ENCODE results near the gene ATP5ME.
"Not testable (repeated sequence)": the region's sequence is repeated elsewhere in the genome, so short reads cannot be mapped to it uniquely, and the experiment has no call there.

The ATP5ME gene

DNA sequence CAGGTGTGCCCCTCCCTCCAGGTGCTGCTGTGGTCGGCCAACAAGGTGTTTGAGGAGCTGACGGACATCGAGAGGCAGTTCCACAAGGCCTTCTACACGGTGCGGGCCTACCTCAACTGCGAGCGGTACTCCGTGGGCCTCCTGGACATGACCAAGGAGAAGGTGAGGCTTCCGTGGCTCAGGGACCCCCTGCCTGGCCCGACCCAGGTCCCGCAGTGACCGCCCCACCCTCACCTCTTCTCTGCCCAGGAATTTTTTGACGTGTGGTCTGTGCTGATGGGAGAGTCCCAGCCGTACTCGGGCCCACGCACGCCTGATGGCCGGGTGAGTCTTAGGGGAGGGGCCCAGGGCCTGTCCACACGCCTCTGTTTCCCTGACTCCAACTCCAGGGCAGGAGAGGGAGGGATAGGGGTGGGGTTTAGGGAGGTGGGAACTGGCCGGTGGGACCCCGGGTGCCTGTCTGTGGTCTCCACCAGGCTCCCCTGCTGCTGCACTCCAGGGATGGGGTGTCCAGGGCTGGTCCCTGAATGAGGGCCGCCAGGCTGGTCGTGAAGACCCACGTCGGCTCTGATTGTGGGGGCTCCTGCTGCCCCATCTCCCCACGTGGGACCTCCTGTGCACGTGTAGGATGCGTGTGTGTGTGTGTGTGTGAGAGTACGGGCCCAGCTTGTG, 20.1 kb downstream of the ATP5ME start:
- no peak for DNase-seq

DNA sequence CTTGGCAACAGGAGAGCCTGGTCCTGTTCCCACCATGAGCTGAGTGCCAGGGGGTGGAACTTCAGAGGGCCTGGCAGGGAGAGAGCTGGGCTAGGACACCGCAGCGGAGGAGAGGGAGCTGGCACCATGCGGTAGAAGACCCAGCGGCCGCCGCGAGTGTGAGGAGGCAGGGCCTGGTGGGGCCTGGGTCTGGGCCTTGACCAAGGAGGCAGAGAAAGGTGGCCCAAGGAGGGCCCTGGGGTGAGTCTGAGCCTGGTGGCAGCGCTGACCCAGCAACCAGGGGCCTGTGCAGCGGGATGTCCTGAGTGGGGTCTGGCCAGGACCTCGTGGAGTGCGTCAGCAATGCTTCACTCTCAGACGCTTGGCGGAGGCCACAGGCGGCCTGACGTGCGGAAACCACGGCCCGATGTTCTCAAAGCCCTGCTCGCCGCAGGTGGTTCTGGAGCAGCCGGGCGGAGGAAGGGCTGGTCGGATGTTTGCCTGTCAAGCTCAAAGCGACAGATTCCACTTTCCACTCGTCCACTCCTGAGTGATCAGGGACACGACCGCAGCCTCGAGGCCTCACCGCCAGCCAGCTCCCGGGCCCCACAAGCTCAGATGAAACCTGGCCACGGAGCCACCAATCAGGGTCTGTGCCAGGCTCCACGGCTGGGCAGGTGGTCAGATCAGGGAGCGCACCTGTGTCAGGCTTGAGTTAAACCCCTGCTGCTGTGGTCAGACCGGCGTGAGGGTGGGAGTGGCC, 20.8 kb downstream of the ATP5ME start:
- no peak for DNase-seq

DNA sequence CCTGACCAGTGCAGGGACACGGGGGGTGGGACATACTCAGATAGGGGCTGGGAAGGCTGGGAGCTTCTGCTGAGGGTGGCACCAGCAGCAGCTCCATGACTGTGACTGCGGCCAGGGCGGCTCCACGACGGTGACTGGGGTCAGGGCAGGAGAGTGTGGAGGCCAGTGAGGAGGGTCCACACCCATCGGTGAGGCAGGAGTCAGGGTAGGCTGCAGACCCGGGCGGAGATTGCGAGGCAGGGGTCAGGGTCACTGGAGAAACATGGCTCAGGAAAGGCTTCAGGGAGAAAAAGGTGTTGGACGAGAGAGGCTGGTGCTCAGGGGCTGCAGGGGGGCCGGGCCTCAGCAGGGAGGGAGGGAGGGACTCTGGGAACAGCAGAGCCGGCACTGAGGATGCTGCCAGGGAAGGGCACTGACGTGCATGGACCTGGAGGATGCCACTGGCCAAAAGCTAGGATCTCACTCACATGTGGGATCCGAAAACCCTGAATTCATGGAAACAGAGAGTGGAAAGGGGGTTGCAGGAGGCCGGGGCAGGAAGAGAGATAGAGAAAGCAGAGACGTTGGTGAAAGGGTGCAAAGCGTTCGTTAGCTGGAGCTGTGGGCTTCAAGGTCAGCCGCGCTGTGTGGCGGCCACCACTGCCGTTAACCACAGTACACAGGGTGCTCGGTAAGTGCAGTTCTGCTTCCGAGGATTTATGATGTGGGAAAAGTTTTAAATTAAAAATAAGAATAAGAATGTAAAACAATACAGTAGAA, 22.0 kb downstream of the ATP5ME start:
- no peak for DNase-seq

DNA sequence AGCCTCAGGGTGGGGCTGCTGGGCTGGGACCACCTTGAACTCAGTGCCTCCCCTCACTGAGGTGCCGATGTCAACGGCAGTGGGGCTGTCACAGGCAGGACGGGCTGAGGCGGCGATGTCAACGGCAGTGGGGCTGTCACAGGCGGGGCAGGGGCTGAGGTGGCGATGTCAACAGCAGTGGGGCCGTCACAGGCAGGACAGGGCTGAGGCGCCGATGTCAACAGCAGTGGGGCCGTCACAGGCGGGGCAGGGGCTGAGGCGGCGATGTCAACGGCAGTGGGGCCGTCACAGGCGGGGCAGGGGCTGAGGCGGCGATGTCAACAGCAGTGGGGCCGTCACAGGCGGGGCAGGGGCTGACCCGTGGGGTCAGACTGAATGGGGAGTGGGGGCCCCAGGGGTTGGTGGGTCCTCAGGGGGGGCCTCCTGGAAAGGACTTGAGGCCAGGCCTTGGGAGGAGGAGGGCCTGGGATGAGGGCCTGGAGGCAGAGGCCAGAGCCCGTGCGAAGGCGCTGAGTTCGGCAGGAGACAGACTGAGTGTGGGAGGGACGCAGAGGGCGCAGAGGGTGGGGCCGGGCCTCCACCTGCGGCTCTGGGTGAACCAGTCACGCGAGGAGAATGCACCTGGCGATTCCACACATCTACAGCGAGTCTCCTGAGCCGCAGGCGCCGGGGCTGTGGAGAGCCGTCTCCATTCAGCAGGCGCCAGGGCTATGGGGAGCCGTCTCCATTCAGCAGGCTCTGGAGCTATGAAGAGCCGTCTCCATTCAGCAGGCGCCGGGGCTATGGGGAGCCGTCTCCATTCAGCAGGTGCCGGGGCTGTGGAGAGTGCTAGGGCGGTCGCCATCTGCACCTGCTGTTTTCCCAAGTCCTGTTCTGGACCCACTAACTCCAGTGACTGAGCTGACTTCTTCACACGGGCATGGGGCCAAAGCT, 22.9 kb downstream of the ATP5ME start:
- DNase-seq = no peak

DNA sequence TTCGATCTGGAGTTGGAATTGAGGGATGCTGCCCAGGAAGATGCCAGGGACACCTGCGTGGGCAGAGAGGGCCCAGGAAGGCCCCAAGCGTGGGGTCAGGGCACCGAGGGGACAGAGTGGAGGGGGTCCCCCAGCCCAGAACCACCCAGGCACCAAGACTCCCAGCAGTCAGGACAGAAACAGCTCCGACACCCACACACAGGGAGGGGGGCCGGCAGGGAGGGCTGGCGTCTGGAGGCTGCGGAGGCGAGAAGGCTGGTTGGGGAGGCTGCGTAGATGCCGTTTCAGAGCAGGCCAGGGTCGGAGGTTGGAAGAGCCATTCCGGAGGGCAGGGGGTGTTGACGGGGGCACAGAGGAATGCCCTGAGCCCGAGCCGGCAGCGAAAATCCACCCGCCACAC, 23.6 kb downstream of the ATP5ME start:
- no peak for DNase-seq

DNA sequence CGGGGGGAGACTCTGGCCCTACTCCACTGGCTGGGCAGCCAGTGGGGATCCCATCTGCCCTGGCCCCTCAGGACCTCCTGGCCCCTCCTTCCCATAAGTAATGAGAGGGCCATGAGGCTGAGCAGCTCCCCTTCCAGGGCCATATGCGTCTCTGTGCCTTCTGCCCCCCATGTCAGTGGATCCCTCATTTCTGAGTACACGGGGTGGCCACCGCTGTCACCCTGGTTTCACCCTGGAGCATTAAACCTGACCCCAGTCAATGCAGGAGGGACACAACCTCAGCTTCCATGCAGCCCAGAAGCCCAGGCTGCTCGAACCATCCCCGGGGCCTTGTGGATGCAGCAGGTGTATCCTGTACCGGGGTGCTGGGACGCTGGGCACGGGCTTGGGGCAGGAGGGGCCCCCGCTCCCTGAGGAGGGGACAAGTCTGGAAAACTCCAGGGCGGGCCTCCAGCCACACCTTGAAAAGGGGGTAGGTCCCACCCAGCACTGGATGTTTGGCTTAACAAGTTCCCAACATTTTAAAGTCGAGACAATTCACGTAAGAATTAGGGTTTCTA, 24.2 kb downstream of the ATP5ME start:
- no peak for DNase-seq

DNA sequence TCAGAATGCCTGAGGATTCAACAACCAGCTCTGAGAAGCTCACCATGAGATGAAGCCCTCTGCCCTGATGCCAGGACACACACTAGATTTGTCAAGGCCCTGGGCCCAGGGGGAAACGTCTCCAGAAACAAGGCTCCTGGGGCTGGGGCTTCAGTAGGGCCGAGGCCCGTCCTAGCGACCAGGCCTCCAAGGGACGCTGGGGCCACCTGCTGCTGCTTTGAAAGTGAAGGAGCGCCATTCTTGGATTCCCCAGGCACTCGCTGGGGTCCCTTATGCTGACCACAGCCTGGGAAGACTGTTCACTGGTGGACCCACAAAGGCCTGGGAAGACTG, 24.8 kb downstream of the ATP5ME start:
- no peak for DNase-seq

DNA sequence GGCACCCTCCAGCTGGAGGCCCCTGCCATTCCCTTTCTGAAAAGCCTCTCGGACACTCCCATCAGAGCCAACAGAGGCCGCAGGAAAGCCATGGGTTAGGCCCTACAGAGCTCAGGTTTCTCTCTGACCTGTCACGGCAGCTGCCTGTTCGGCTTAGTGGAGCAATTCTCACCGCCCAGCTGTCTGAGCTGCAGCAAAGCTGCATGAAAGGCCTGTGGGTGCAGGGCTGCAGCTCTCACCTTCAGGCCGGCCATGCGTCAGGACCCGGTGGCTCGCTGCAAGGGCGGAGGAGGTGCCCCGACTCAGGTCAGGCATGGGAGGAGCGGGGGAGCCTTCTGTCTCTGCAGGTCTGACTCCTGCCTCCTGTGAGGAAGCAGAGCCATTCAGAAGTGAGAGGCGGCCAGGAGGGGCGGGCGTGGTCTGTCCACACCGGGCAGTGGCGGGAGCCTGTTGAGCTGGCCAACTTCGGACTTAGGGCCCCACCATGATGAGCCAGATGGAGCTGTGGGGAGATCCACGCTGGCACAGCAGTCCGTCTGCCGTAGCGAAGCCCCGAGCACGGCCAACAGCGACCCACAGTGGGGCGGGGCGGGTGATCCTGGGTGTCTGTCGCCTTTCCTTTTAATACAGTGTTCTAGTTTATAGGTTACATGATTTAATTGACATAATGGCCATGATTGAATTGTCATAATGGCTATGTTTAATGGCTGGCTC, 25.3 kb downstream of the ATP5ME start:
- DNase-seq = no peak

DNA sequence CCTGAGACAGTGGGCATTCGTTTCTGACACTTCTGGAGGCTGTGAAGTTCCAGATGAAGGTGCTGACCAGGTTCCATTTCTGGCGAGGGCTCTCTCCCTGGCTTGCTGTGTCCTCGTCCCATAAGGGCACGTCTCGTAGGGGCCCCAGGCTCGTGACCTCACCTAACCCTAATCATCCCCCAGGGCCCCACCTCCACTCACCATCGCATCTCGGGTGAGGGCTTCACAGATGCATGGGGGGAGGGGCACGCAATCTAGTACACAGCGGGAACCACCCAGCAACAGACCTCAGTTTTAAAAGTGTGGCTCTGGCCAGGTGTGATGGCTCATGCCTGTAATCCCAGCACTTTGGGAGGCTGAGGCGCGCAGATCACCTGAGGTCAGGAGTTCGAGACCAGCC, 26.6 kb downstream of the ATP5ME start:
- no peak for DNase-seq

DNA sequence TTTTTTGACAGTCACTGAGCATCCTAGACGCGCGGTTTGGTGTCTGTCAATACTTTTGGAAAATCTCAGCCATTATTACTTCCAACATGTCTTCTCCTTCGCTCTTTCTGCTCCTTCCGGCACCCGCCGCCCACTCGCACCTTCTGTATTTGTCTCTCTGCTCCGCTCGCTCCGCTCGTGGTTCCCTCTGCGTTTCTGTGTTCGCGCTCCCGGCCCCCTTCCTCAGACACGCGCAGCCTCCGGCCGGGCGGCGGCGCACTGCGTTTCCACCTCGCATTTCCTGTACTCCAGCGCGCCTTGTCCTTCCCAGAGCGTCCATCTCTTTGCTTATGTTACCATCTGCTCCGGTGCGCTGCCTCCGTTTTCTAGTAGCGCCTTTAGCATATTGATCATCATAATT, 27.6 kb downstream of the ATP5ME start:
- DNase-seq = no peak

DNA sequence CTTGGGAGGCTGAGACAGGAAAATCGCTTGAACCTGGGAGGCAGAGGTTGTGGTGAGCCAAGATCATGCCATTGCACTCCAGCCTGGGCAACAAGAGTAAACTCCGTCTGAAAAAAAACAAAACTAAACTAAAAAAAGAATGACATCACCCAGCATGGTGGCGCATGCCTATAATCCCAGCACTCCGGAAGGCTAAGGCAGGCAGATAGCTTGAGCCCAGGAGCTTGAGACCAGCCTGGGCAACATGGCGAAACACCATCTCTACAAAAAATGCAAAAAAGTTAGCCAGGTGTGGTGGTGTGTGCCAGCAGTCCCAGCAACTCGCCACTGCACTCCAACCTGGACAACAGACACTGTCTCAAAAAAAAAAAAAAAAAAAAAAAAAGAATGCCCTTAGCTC, 31.7 kb downstream of the ATP5ME start:
- DNase-seq = not testable (repeated sequence)

DNA sequence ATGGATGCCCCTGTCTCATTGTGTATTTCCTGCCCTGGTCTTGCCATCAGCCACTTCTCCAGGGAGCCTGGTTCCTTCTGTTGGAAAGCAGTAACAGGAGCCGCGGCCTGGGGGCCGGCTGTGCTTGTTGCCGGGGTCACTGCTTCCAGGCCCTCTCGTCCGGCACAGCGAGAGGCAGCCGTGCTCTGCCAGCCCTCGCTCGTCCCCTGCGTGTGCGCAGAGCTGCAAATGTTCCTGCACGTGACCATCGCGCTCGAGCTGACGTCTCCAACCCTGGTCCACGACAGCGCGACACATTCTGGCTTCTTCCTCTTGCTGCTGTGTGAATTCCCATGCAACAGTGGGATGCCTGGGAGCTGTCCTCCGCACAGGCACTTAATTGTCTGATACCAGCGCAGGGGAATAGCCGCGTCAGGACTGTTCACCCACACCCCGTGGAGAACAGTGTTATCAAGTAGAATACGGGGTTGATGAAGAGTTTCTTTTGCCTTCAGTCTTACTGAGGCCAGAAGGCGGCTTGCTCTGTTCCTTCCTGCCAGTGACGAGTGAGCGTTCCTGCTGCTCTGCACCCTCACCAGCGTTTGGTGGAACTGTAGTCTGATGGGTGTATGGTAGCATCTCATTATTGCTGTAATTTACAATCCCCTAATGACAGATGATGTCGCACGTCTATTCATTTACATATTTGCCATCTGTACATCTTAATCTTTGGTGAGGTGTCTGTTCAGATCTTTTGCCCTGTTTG, 36.4 kb downstream of the ATP5ME start:
- no peak for DNase-seq

DNA sequence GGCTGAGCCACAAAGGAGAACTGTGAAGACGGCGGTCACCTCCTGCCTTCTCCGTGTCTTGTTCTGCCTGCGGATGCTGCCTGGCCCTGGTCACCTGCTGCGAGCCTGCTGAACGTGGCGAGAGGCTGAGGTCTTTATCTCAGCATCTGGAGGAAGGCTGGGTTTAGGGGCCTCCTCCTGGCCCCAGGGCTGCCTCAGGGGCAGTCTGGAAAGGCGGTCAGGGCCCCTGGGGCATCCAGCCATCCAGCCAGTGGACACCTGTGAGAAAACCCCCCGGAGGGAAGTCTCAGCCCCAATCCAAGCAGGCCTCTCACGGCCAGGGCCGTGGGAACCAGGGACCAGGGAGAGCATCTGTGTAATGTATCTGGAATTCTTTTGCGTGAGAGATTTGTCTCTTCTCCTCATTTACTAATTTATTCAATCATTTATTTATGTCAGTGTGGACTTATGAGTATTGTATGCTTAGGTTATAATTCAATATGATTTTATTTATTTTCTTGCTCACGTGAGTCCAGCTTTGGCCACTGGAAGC, 37.4 kb downstream of the ATP5ME start:
- DNase-seq = no peak

DNA sequence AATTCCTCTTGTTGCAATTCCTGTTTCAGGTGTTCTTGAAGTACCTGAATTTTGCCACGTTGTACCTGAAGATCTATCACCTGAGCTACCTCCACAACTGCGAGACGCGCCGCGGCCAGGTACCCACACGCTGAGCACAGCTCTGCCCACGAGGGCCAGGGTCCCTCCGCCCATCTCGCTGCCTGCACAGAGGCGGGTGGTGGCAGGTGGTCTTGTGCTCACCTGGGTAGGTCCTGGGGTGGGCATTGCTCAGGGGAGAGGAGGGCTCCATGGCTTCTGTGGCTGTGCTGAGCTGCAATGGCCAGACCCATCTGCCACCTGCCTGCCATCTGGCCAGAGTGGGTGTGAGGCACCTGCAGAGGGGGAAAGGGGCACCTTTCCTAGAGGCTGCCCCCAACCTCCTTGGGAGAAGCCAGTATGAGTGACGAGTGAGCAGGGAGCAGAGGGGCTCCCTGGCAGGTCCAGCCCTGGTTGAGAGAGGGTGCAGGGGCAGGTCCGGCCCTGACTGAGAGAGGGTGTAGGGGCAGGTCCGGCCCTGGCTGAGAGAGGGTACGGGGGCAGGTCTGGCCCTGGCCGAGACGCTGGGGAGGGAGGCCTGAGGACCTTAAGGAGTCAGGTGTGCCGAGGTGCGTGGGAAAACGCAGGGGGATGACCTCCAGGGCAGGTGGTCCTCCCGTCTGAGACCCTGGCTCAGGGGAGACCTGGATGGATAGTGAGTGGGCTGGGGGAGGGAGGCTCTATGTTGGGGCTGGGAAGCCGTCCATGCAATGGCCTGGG, 38.0 kb downstream of the ATP5ME start:
- DNase-seq = no peak

DNA sequence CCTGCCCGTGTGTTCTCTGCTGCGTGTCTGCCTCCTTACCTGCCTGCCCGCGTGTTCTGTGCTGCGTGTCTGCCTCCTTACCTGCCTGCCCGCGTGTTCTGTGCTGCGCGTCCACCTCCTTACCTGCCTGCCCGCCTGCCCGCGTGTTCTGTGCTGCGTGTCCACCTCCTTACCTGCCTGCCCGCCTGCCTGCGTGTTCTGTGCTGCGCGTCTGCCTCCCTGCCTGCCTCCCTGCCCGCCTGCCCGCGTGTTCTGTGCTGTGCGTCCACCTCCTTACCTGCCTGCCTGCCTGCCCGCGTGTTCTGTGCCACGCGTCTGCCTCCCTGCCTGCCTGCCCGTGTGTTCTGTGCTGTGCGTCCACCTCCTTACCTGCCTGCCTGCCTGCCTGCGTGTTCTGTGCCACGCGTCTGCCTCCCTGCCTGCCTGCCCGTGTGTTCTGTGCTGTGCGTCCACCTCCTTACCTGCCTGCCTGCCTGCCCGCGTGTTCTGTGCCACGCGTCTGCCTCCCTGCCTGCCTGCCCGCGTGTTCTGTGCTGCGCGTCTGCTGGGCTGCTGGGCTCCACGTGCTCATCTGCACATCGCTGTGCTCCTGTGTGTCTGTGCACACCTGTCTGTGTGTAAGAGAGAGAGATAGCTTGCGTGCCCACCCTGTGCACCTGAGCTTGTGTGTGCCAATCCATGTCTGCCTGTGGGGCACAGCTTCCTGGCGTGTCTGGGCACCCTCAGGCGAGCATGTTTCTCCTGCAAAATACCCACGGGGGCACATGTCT, 38.8 kb downstream of the ATP5ME start:
- not testable (repeated sequence) for DNase-seq

DNA sequence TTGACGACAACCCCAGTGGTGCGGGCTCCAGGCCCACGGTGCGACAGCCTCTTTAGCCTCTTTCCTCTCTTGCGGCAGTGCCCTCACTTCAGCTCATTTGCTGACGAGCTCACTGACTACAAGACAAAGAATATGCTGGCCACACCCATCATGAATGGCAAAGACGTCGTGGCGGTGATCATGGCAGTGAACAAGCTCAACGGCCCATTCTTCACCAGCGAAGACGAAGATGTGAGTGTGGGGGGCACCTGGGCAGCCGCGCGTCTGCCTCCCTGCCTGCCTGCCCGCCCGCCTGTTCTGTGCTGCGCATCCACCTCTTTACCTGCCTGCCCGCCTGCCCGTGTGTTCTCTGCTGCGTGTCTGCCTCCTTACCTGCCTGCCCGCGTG, 39.5 kb downstream of the ATP5ME start:
- DNase-seq = no peak

DNA sequence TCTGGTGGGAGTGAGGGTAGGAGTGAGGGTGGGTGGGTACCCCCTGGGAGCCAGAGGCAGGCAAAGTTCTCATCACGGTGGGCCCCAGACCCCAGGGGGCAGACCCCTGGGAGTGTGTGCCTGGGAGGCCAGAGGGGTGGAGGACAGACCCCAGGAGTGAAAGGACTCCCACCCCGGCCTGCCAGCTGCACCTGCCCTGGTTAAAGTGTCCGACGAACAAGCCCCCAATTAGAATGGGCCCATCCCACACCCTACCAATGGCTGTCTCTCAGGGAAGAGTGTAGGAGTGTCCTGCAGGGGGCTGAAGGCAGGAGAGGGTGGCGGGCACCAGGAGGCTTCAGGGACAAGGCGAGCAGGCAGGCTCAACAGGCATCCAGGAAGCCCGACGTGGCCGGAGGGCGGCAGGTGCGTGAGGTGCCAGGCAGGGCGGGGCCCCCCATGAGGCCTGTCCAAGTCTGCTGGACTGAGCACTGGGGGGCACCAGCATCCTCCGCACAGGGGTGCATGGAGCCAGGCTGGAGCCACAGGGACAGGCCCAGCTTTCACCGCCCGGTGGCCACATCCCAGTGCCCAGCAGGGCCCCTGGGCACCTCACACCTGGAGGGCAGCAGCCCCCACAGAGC, 40.0 kb downstream of the ATP5ME start:
- DNase-seq = no peak

DNA sequence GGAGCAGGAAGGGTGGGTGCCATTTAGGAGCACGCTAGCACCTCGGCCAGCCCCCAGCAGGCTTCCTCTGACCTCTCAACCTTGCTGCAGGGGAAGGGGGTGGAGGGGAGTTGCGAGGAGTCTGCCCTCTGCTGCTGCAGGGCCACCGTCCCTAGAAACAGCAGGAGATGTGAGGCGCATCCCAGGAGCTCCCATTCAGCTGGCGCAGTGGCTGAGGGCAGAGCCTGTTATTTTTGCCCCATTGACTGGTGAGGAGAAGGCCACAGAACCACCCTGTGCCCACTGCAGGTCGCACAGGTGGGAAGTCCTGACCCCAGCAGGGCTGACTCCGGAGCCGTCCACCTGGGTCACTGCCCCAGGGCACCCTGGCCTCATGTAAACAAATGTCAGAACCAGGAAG, 40.7 kb downstream of the ATP5ME start:
- DNase-seq = no peak

DNA sequence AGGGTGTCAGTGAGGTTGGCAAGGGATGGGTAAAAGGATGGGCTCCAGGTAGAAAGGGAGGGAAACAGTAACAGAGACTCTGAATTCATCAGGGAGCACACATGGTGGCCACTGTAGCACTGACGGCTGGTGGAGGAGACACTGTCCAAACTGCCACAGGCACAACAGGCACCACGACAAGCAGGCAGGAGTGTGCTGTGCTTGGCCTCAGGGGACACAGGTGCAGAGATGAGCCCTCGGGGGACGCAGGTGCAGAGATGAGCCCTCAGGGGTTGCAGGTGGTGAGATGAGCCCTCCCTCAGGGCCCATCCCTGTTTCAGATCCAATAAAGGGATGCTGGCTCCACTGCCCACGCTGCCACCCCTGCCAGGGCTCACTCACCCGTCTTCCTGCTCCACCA, 41.1 kb downstream of the ATP5ME start:
- DNase-seq = no peak
